GM13976 (cell line): ENCODE measurements around the gene FXR1.

Experiments used
- DNase-seq: peaks from one replicate; pipeline ENCODE4 v3.0.0; 2012; ENCODE audit warnings: low spot score
- in situ Hi-C: fragments of 300-500 bp; cut with MboI; formaldehyde crosslinking; loops from one replicate; pipeline ENCODE4 v1.12.0; 2022; ENCODE audit warnings: low sequenced_read_pairs, mixed read lengths, inconsistent platforms; ENCODE audit not compliant: unreplicated experiment
- TF ChIP-seq, protein P1 (sequence below): IDR thresholded peaks from 2 replicates; pipeline ENCODE4 v1.5.1; 2012; ENCODE audit warnings: borderline replicate concordance, mild to moderate bottlenecking; ENCODE audit not compliant: insufficient read depth; ENCODE audit errors: extremely low read depth, missing control alignments, control extremely low read depth

FXR1 gene

DNA sequence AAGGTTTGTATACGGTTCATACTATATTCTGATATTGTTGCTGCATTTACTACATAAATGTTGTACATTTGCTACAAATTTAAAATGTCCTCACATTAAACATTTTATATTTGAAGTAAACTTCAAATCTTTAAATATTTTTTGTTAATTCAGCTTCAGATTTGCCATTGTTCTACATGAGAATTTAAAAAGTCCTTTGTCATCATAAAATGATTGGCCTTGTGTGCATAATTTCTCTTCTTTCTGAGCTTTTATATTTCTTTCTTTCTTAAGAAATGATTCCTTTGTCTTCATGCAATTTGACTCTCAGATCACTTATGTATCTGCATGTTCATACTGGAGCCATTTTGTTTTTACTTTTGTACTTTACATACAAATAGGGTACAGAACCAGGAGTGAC, 49.1 kb downstream of the FXR1 start:
- in situ Hi-C loops: no loop called here
- DNase-seq: no peak

GRCh38 chr3:180962530-180962929, 50.1 kb downstream of the FXR1 start:
- DNase-seq: no peak
- TF ChIP-seq, protein P1, sequence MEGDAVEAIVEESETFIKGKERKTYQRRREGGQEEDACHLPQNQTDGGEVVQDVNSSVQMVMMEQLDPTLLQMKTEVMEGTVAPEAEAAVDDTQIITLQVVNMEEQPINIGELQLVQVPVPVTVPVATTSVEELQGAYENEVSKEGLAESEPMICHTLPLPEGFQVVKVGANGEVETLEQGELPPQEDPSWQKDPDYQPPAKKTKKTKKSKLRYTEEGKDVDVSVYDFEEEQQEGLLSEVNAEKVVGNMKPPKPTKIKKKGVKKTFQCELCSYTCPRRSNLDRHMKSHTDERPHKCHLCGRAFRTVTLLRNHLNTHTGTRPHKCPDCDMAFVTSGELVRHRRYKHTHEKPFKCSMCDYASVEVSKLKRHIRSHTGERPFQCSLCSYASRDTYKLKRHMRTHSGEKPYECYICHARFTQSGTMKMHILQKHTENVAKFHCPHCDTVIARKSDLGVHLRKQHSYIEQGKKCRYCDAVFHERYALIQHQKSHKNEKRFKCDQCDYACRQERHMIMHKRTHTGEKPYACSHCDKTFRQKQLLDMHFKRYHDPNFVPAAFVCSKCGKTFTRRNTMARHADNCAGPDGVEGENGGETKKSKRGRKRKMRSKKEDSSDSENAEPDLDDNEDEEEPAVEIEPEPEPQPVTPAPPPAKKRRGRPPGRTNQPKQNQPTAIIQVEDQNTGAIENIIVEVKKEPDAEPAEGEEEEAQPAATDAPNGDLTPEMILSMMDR: no peak
- in situ Hi-C loops: no loop called here

More for the DNA sequence above, 49.1 kb downstream of the FXR1 start:
- TF ChIP-seq, protein P1: no peak

DNA sequence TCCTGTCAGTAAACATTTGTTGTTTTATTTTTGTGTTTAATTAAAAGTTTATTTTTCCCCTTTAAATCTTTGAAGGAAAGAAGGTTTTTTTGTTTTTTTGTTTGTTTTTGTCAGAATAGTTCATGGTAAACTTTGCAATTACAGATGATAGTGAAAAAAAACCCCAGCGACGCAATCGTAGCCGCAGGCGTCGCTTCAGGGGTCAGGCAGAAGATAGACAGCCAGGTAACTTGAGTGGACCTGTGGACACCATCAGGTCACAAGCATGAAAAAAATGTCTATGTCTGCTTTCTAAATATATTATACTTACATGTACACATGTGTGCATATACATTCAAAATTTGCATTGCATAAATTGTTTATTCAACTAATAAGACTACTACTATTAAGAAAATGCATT, 58.5 kb downstream of the FXR1 start:
- TF ChIP-seq, protein P1: no peak
- in situ Hi-C loops: no loop called here
- no peak for DNase-seq

- in situ Hi-C loops: no loop called here
Observed at GRCh38 chr3:180973543-180973942, 61.1 kb downstream of the FXR1 start.

GRCh38 chr3:180974286-180974685, 61.8 kb downstream of the FXR1 start:
- TF ChIP-seq, protein P1: no peak
- in situ Hi-C loops: no loop called here
- no peak for DNase-seq

More at GRCh38 chr3:180973543-180973942, 61.1 kb downstream of the FXR1 start:
- TF ChIP-seq, protein P1: no peak
- DNase-seq: no peak

- in situ Hi-C loops: no loop called here
- no peak for DNase-seq
- TF ChIP-seq, protein P1: no peak
Observed at GRCh38 chr3:180977498-180977897, 65.0 kb downstream of the FXR1 start.

DNA sequence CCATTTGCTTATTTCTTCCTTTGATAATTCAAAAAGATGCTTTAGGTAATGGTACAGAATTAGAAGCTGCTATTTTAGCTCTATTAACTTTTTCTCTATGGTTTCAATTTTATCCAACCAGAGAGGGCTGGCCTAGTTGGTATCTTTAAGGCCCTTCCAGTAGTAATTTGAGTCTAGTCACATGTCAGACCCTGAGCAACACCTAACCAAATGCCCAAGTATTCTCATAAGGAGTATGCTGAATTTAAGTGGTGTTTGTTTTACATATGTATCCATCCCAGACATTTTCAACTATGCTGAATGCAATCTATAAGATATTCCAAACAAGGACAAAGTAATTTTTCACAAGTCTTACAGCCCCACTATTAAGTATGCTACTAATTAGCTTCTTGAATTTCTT, 67.5 kb downstream of the FXR1 start:
- TF ChIP-seq, protein P1: no peak
- no peak for DNase-seq
- in situ Hi-C loops: no loop called here
